ENCODE measurements around the gene ARRDC2. TPM values are rescaled to one million over a fixed set of nuclear protein-coding genes. Genes with fewer than 3 reads are reported as not detected.
A peak's percentile ranks its signal among the peaks of the same experiment; 100 is the strongest.

Gene ARRDC2
- total and polyA plus RNA-seq, 9 of the 15 experiments (the other 6 are each of a cell fraction or from before 2014, with no cell fraction given) = 1.9 to 27.4 (median 15.2) TPM

DNA sequence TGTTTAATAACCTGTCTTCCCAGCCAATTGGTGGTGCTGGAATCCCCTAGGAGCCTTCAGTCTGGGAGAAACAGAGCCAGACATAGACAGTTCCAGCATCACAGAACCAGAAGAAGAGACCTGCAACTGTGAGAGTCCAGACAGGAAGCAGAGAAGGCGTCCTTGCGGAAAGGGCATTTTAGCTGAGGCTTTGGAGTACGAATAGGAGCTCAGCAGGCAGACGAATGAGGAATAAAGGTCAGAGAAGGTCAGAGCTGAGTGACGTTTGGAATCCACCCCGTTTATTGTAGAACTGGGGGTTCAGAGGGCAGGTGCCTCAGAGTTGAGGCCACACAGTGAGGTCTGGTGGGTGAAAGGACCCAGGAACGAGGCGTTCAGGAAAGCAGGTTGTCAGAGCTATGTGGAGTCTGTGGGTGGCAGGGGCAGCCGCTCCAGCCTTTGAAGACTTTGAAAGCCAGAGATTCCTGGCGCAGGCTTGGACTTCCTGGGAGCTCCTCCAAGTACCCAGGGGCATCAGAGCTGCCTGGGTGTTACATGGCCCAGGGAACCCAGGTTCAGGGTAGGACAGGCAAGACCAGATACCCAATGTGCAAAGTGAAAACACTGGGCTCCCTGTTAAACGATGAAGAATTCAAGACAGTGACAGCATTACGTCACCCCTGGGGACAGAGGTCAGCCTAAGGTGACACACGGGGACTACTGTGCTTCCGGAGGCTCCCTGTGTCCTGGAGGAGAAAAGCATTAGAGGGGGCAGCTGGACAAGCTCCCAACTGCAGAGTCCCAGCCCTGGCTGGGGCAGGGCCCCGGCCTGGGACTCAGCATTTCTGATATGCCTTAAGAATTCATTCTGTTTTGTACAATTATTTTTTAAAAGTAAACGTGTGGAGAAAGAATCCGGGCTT lies 5.5 kb downstream of the ARRDC2 start (continued):
- TF ChIP-seq MCM7 (IDR thresholded peaks at IDR 0.05) = no peak
- TF ChIP-seq, protein P1, sequence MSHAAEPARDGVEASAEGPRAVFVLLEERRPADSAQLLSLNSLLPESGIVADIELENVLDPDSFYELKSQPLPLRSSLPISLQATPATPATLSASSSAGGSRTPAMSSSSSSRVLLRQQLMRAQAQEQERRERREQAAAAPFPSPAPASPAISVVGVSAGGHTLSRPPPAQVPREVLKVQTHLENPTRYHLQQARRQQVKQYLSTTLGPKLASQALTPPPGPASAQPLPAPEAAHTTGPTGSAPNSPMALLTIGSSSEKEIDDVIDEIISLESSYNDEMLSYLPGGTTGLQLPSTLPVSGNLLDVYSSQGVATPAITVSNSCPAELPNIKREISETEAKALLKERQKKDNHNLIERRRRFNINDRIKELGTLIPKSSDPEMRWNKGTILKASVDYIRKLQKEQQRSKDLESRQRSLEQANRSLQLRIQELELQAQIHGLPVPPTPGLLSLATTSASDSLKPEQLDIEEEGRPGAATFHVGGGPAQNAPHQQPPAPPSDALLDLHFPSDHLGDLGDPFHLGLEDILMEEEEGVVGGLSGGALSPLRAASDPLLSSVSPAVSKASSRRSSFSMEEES (CRISPR knock-in tag; IDR thresholded peaks at IDR 0.05) = no peak
- TF ChIP-seq RBM17 (IDR thresholded peaks at IDR 0.05; ENCODE audit: borderline replicate concordance, low read depth, low read length) = no peak
- peak; percentile 54 for TF ChIP-seq CEBPB (tag; IDR thresholded peaks at IDR 0.05)
- TF ChIP-seq, protein P2, sequence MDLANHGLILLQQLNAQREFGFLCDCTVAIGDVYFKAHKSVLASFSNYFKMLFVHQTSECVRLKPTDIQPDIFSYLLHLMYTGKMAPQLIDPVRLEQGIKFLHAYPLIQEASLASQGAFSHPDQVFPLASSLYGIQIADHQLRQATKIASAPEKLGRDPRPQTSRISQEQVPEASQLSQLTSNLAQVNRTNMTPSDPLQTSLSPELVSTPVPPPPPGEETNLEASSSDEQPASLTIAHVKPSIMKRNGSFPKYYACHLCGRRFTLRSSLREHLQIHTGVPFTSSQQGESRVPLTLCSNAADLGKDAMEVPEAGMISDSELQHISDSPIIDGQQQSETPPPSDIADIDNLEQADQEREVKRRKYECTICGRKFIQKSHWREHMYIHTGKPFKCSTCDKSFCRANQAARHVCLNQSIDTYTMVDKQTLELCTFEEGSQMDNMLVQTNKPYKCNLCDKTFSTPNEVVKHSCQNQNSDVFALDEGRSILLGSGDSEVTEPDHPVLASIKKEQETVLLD (IDR thresholded peaks at IDR 0.05) = no peak
- no peak for TF ChIP-seq ZNF408 (CRISPR knock-in tag; IDR thresholded peaks at IDR 0.05; ENCODE audit: low read depth)
- no peak for TF ChIP-seq ZNF134 (CRISPR knock-in tag; conservative IDR thresholded peaks at IDR 0.05)
- TF ChIP-seq ZEB2 (IDR thresholded peaks at IDR 0.05) = no peak
- no peak for TF ChIP-seq CBX8 (IDR thresholded peaks at IDR 0.05; ENCODE audit: borderline replicate concordance, extremely low read depth, low read depth, low read length, poor library complexity, severe bottlenecking)
- peak; percentile 96 for TF ChIP-seq ATF7 (IDR thresholded peaks at IDR 0.05)
- TF ChIP-seq CCNT2 (IDR thresholded peaks at IDR 0.05; ENCODE audit: borderline replicate concordance, extremely low read depth, insufficient read length, low read depth, low read length) = no peak
- no peak for TF ChIP-seq MYBL2 (IDR thresholded peaks at IDR 0.05; ENCODE audit: low read depth)
- no peak for TF ChIP-seq MYBL2 (CRISPR knock-in tag; IDR thresholded peaks at IDR 0.05; ENCODE audit: borderline replicate concordance)
